Stimulated activated CD4-positive, alpha-beta T cell treated with anti-CD3 and anti-CD28 coated beads, TNF-alpha, amount 100 ng/mL, for 48 hours (primary cell): ENCODE data around the gene ADAP1.

Source experiments
- DNase-seq, 3 donors: peaks; one replicate each; pipeline ENCODE4 v3.0.0-alpha.2; 2020; ENCODE audit warnings: low read depth in 3 of 3

The ADAP1 gene

GRCh38 chr7:895451-896052, 58.9 kb downstream of the ADAP1 start:
- no peak for DNase-seq

- no peak for DNase-seq
Measured at GRCh38 chr7:894927-895450, 59.5 kb downstream of the ADAP1 start.

- DNase-seq = no peak
Measured at GRCh38 chr7:894164-894867, 60.2 kb downstream of the ADAP1 start.

- DNase-seq = no peak
Measured at GRCh38 chr7:893686-894085, 60.8 kb downstream of the ADAP1 start.

GRCh38 chr7:892648-893593, 61.6 kb downstream of the ADAP1 start:
- no peak for DNase-seq

GRCh38 chr7:891805-892204, 62.7 kb downstream of the ADAP1 start:
- DNase-seq = no peak

GRCh38 chr7:891291-891690, 63.2 kb downstream of the ADAP1 start:
- DNase-seq = no peak

GRCh38 chr7:890868-891267, 63.6 kb downstream of the ADAP1 start:
- DNase-seq = no peak

- DNase-seq = no peak
Measured at GRCh38 chr7:889391-889790, 65.1 kb downstream of the ADAP1 start.

GRCh38 chr7:889025-889390, 65.5 kb downstream of the ADAP1 start:
- DNase-seq = no peak

GRCh38 chr7:888081-889024, 66.1 kb downstream of the ADAP1 start:
- no peak for DNase-seq

GRCh38 chr7:887488-887820, 67.0 kb downstream of the ADAP1 start:
- no peak for DNase-seq

GRCh38 chr7:886626-887487, 67.6 kb downstream of the ADAP1 start:
- DNase-seq = no peak

GRCh38 chr7:885893-886625, 68.4 kb downstream of the ADAP1 start:
- no peak for DNase-seq

GRCh38 chr7:885261-885892, 69.1 kb downstream of the ADAP1 start:
- no peak for DNase-seq

- no peak for DNase-seq
Measured at GRCh38 chr7:884191-885003, 70.1 kb downstream of the ADAP1 start.

- DNase-seq = no peak
Measured at GRCh38 chr7:883055-884021, 71.1 kb downstream of the ADAP1 start.
